GM06990 (cell line): ENCODE results near the gene RAB11B.
"Not testable (repeated sequence)": the region's sequence is repeated elsewhere in the genome, so short reads cannot be mapped to it uniquely, and the experiment has no call there.

ENCODE experiments used
- DNase-seq: peaks from one replicate; pipeline ENCODE4 v3.0.0-alpha.2; 2011; ENCODE audit not compliant: insufficient read length; ENCODE audit errors: extremely low read depth
- H3K27me3 ChIP-seq: replicated peaks from 2 replicates; pipeline ENCODE4 v1.6.0; 2011; ENCODE audit warnings: low read length; ENCODE audit not compliant: control insufficient read depth, insufficient read depth
- H3K36me3 ChIP-seq: 2 replicates; pipeline ENCODE4 v1.5.1; 2011; ENCODE audit warnings: low read length; ENCODE audit not compliant: control insufficient read depth, insufficient read depth
- H3K4me3 ChIP-seq: replicated peaks from 2 replicates; pipeline ENCODE4 v1.5.1; 2011; ENCODE audit warnings: low read depth, mild to moderate bottlenecking, control low read depth, low read length
- CTCF ChIP-seq: IDR thresholded peaks from 2 replicates; pipeline ENCODE4 v1.5.1; 2011; ENCODE audit warnings: low read length, control low read depth, mild to moderate bottlenecking, inconsistent platforms; ENCODE audit not compliant: insufficient read depth, poor library complexity, severe bottlenecking

Gene RAB11B

GRCh38 chr19:8370176-8371010 is 19.8 kb upstream of the RAB11B start:
- TF ChIP-seq CTCF = no peak
- H3K36me3 ChIP-seq = no peaks in the 10 kb centered on the region; the same call in 1 of the 2 replicates
- no peak overlapping the region for H3K4me3 ChIP-seq
- no peaks in the 10 kb centered on the region; the same call in 1 of the 2 replicates for H3K27me3 ChIP-seq
- DNase-seq = no peak

- H3K36me3 ChIP-seq = no peaks in the 10 kb centered on the region; the same call in 1 of the 2 replicates
- no peak overlapping the region for H3K4me3 ChIP-seq
- no peak for DNase-seq
- no peaks in the 10 kb centered on the region for H3K27me3 ChIP-seq
- no peak for TF ChIP-seq CTCF
Observed at GRCh38 chr19:8371011-8371804, 19.0 kb upstream of the RAB11B start.

GRCh38 chr19:8373867-8374813 is 16.0 kb upstream of the RAB11B start:
- no peak for DNase-seq
- TF ChIP-seq CTCF = no peak

GRCh38 chr19:8375766-8376165 is 14.4 kb upstream of the RAB11B start:
- not testable (repeated sequence) for DNase-seq, H3K27me3 ChIP-seq, H3K4me3 ChIP-seq, H3K36me3 ChIP-seq

More at GRCh38 chr19:8373867-8374813, 16.0 kb upstream of the RAB11B start:
- no peak overlapping the region for H3K4me3 ChIP-seq
- no peaks in the 10 kb centered on the region for H3K27me3 ChIP-seq
- no peaks in the 10 kb centered on the region; the same call in 1 of the 2 replicates for H3K36me3 ChIP-seq

GRCh38 chr19:8376373-8376974 is 13.7 kb upstream of the RAB11B start:
- not testable (repeated sequence) for H3K4me3 ChIP-seq, DNase-seq, H3K27me3 ChIP-seq, H3K36me3 ChIP-seq

GRCh38 chr19:8377598-8377997 is 12.6 kb upstream of the RAB11B start:
- no peak for TF ChIP-seq CTCF
- no peak for DNase-seq

GRCh38 chr19:8379156-8379891 is 10.8 kb upstream of the RAB11B start:
- H3K36me3 ChIP-seq, DNase-seq, H3K4me3 ChIP-seq, H3K27me3 ChIP-seq: not testable (repeated sequence)

More at GRCh38 chr19:8377598-8377997, 12.6 kb upstream of the RAB11B start:
- no peaks in the 10 kb centered on the region; the same call in 1 of the 2 replicates for H3K36me3 ChIP-seq
- no peaks in the 10 kb centered on the region for H3K27me3 ChIP-seq
- no peak overlapping the region for H3K4me3 ChIP-seq

GRCh38 chr19:8384569-8384968 is 5.6 kb upstream of the RAB11B start:
- H3K27me3 ChIP-seq, H3K36me3 ChIP-seq, H3K4me3 ChIP-seq, DNase-seq: not testable (repeated sequence)
